Activated CD4-positive, alpha-beta T cell treated with anti-CD3 and anti-CD28 coated beads for 48 hours (primary cell): ENCODE measurements around the gene KRTAP19-8.

Source experiments
- DNase-seq: peaks from one replicate; pipeline ENCODE4 v3.0.0-alpha.2; 2020

KRTAP19-8 gene, protein sequence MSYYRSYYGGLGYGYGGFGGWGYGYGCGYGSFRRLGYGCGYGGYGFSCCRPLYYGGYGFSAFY

GRCh38 chr21:31038376-31038775 is at the start of gene KRTAP19-8:
Gene KRTAP19-8, minus strand, starts transcription at chr21:31038476. Its CDS starts 33 bp downstream, at chr21:31038443.
- no peak for DNase-seq

DNA sequence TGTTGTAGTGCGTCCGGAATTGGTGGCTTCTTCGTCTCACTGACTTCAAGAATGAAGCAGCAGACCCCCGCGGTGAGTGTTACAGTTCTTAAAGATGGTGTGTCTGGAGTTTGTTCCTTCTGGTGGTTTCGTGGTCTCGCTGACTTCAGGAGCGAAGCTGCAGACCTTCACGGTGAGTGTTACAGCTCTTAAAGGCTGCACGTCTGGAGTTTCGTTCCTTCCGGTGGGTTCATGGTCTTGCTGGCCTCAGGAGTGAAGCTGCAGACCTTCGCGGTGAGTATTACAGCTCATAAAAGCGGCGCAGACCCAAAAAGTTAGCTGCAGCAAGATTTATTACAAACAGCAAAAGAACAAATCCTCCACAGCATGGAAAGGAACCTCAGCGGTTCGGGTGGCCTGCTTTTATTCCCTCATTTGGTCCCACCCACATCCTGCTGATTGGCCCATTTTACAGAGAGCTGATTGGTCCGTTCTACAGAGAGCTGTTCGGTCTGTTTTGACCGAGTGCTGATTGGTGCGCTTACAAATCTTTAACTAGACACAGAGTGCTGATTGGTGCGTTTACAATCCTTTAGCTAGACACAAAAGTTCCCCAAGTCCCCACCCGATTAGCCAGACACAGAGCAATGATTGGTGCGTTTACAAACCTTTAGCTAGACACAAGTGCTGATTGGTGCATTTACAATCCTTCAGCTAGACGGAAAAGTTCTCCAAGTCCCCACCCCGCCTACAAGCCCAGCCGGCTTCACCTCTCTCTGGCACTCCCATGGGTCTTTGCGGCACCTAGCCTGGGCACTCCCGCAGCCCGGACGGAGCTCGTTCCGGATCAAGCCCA is 49.6 kb upstream of the KRTAP19-8 start:
- no peak for DNase-seq

DNA sequence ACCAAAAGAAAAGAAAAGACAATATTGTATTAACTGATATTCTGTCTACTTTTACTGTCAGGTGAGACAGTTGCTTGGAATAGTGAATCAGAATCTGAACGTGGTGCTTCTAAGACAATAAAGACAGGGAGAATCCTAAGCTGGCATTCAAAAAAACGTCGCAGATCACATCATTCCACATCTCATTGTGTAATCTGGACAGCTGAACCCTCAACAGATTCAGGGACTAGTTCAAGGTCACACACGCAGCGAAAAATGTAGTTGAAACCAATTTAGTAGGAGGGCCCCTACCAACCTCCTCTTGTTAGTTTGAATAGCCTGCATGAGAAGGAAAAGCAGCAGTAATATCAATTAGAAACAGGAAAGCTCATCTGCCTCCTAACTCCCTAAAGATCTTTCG is 46.4 kb upstream of the KRTAP19-8 start:
- DNase-seq = no peak

DNA sequence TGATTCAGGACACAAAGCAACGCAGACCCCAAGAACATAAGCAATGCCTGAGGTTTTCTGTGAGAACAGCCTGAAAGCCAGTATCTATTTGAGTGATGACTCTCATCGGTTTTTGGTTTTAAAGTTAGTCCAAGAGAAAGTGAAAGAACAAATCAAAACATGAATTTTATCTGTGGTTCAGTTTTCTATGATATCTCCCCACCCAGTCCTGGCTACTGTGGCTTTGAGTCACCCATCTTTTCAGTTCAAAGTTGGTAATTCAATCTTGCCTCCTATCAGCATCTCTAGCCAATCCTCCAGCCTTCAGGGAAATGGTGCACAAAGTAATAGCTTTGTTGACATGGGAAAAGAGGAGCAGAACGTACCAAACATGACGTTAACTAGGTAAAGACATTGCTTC is 40.5 kb upstream of the KRTAP19-8 start:
- peak; percentile 18 for DNase-seq

- DNase-seq = no peak
These were observed 39.9 kb upstream of the KRTAP19-8 start for GRCh38 chr21:31078216-31078615.

DNA sequence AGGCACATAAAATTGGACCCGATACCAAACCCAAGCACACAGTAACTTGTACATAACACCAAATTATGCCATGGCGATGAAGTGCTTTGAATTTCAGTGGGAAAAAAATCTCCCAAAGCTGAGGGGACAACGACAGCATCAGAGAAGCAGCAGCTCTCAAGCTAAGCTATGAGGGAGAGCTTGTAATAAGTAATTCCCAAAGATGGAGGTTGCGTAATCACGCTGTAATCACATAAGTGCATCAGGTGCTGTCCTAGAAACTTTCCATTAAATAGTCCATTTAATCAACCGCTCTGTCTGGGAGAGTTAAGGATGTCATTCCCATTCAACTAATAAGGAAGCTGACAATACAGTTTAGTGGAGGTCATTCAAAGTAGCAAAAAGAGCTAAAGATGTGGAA is 37.6 kb upstream of the KRTAP19-8 start:
- DNase-seq = no peak

- DNase-seq = no peak
These were observed 34.3 kb upstream of the KRTAP19-8 start for GRCh38 chr21:31072533-31072932.

DNA sequence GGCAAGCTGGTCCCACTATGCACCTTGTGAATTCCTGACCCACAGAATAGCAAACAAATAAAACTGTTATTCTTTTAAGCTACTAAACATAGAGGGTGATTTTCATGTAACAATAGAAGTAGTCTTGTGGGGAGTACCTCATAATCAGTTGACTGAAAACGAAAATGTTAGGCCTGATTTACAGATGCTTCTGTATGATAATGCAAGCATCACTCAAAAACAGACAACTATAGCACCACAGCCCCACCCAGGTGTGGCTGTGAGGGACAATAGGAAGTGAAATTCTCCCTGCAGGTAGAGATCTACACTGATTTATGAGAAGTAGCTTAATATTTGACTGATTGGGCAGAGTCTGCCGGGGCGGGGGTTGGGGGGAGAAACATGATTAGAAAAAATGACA is 26.5 kb upstream of the KRTAP19-8 start:
- no peak for DNase-seq

DNA sequence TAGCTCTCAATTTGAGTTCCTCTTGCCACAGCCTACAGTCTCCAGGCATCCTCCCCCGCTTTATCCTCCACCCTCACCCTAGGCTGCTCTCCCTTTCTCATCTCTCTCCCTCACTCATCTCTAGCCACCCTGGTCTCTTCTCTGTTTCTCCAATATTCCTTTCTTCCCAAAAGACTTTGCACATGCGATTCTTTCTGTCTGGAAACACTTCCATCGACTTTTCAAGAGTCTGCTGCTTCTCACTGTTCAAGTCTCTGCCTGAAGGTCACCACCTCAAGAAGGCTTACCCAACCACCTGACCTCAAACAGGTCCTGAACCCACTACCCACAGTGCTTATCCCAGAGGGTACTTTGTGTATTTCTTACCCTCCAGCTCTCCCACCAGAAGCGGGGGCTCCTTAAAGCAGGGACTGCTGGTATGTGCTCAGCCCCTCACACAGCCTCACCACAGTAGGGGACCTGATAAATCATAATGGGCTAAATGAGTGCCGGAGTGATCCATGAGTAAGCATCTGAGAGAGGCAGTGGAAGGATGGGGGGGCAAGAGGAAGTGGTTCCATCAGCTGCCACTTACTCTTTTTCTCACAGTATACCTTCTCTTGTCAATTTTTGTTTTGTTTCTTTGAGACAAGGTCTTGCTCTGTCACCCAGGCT is 14.3 kb upstream of the KRTAP19-8 start:
- no peak for DNase-seq

DNA sequence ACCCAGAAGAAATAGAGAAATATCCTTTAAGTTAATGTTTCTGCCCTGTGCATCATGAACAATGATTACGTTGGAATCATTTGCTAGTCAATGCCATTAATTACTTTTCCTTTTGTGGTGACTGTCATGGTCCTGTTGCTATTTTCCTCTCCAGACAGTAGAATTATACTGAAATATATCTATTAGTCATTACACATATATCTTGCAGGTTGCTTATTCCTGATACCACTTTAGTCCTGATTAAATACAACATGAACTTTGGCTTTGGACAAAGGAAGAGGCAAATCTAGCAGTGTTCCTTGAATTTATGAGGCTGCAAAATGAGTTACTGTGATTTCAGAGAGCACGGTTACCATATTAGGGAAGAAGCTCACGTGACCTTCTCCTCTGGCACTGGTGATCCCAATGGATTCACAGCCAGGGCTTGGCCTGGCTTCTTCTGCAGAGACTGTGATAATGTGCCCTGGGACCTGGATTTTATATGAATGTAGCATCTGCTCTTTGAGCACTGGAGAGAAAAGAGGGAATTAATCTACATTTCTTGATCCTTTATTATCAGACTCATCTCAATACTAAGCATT is 12.4 kb upstream of the KRTAP19-8 start:
- no peak for DNase-seq

- no peak for DNase-seq
These were observed 7.6 kb upstream of the KRTAP19-8 start for GRCh38 chr21:31045841-31046240.

GRCh38 chr21:31043471-31043870 is 5.2 kb upstream of the KRTAP19-8 start:
- no peak for DNase-seq

DNA sequence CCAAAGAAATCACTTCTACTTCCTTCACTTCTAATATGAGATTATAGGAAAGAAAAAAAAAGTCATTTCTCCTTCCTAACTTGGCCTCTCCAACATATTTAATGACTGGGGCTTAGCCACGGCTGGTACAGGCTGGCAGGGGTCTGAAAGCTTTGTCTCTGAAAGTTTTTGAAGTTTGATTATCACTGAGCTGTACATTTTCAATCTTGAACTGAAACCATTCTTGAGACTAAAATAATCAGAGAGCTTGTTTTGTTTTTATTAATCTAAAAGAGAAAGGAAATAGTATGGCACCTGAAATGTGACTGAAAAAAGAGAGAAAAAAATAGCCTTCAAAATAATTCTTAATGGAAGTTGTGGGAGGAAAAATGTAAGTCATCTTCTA is 3.8 kb upstream of the KRTAP19-8 start:
- no peak for DNase-seq

GRCh38 chr21:31041295-31042079 is 3.2 kb upstream of the KRTAP19-8 start:
- no peak for DNase-seq

DNA sequence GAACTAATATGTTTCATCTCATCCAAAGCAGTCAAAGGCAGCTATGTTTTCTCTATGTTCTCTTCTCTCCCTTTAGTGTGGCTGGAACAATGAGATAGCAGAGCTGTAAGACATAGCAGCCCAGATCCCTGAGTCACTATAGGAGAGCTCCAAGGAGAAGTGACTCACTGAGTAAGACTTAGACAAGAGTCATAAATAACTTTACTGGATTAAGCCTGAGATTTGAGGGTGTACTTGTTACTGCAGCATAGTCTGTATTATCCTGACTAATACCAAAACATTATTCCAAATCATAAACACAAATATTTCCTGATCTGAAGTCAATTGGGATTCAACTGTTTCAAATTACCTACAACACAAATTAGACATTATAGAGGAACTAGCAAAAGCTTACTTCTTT is 3.9 kb downstream of the KRTAP19-8 start:
- DNase-seq = no peak

DNA sequence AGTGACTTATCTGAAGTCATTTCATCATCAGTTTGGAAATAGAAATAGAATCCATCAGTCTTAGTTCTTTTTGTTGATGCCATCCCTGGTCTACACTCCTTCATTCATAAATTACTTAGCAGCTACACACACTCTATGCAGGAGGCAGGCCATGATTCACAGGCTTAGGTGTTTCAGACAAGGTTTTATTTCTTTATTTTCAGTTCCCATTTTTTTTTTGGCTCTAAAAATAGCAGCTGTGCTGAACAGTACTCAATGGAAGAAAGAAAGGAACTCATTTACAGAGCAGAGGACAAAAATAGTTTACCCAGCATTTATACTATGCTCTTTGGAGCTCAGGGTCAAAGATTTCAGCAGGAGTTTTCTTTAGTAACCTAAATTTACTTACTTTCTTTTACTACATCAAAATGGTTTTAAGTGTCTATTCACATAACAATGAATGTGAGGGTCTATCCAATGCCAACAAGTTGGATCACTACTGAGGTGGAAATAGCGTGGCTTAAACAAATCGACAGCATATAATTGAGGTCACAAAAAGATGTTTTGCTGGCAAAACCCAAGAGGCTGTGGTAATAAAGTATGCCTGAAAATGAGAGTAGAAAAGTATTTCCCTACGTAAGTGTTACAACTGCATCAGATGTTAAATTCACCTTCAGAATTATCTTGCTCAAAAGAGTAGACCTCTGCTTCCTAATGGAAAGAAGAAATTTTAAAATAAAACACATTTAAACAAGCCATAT is 7.7 kb downstream of the KRTAP19-8 start:
- no peak for DNase-seq

DNA sequence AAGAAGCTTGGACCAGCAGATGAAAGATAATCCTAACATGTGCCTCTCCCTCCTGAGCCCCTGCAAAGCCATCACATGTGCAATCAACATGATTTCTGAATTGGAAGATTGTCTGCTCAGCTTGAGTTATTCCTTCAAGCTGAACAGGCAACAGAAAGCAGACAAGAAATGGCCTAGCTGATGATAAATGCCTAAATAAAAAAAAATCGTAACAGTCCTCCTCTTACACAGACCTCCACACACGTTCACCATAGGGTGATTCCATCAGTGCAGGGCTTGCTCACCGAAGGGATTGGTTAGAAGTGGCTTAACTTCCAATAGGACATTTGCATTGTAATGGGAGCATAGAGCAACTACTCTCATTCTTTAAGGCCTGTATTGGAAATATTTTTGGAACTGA is 14.6 kb downstream of the KRTAP19-8 start:
- no peak for DNase-seq

- DNase-seq = no peak
These were observed 16.0 kb downstream of the KRTAP19-8 start for GRCh38 chr21:31022306-31022705.

- no peak for DNase-seq
These were observed 20.0 kb downstream of the KRTAP19-8 start for GRCh38 chr21:31018232-31018631.

DNA sequence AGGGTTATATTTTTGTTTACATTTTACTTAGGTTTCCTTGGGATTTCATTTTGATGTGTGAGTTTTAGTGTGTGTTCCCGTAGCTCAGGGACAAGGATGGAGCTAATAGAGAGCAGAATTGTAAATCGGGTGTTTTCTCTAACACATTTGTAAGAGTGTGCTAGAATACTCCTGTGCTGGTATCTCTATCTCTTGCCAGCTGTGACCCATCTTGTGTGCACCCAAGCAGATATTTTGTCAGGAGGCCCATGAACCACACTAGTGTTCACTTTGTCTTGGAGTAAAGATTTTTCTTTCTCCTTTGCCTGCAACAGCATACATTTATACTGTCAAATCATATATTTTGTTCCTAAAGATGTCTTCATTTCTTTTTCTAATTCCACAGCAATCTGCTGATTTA is 23.4 kb downstream of the KRTAP19-8 start:
- DNase-seq = no peak

DNA sequence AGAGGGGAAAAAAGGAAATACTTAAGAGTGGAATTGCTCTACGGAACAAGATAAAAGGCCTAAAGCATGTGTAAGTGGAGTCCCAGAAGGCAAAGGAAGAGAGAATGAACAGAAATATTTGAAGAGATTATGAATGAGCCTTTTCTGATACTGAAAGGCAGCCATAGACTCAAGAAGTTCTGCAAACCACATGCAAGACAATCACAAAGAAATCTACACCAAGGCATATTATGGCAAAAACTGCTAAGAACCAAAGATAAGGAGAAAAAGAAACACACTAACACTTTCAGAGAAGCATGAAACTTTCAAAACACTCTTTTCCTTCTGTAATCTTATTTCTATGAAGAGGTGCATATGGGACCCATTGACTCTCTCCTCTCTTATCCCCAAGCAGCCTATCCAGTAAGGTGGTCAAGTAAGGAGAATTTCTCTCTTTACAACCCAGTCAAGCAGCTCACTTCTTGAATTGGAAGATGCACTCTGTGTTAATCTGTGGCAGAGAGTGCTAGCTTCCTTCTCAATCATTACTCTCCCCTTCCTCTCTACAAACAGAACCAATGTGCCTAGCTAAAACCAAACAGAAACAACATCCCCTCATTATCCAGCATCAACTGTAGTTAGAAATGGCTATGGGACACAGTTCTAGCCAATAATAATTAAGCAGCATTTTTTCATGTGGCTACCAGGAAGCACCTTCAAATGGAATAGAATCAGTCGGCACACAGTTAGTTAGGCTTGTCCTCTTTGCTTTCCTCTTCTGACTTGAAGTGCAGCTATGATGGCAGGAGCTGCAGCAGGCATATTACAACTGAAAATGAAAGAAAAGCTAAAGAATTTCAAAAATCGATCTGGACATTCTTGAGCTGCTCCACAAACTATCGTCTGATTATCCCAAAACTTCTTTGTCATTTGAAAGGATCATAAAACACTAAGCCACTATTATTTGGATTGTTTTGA is 25.9 kb downstream of the KRTAP19-8 start:
- no peak for DNase-seq
